Hepatocyte (in vitro differentiated cells): ENCODE data around the gene ZFYVE28. TPM values are rescaled to one million over a fixed set of nuclear protein-coding genes. Genes with fewer than 3 reads are reported as not detected.

Experiments used
- DNase-seq: peaks from one replicate; pipeline ENCODE4 v3.0.0-alpha.2; 2016; ENCODE audit warnings: low spot score
- H2AFZ ChIP-seq: fragments of 200-600 bp; sonication (generic); 2 replicates; pipeline ENCODE4 v1.6.0; 2016; ENCODE audit warnings: antibody characterized with exemption, mild to moderate bottlenecking
- H3K27ac ChIP-seq: fragments of 200-600 bp; sonication (generic); 2 replicates; pipeline ENCODE4 v1.5.1; 2016; ENCODE audit warnings: mild to moderate bottlenecking
- H3K27me3 ChIP-seq: fragments of 200-600 bp; sonication (generic); 2 replicates; pipeline ENCODE4 v1.6.1; 2016
- H3K36me3 ChIP-seq: fragments of 200-600 bp; sonication (generic); replicated peaks from 2 replicates; pipeline ENCODE4 v1.5.1; 2016; ENCODE audit warnings: low read depth; ENCODE audit not compliant: insufficient read depth
- H3K4me1 ChIP-seq: fragments of 200-600 bp; sonication (generic); 2 replicates; pipeline ENCODE4 v1.5.1; 2016; ENCODE audit warnings: mild to moderate bottlenecking, moderate library complexity; ENCODE audit not compliant: insufficient read depth
- H3K4me2 ChIP-seq: fragments of 200-600 bp; sonication (generic); 2 replicates; pipeline ENCODE4 v1.6.0; 2016
- H3K4me3 ChIP-seq: fragments of 200-600 bp; sonication (generic); 2 replicates; pipeline ENCODE4 v1.5.1; 2016; ENCODE audit warnings: mild to moderate bottlenecking
- H3K79me2 ChIP-seq: fragments of 200-600 bp; sonication (generic); 2 replicates; pipeline ENCODE4 v1.6.0; 2017; ENCODE audit warnings: mild to moderate bottlenecking
- H3K9me2 ChIP-seq: fragments of 200-600 bp; sonication (generic); replicated peaks from 2 replicates; pipeline ENCODE4 v1.6.0; 2017; ENCODE audit warnings: mild to moderate bottlenecking; ENCODE audit not compliant: insufficient read depth
- H3K9me3 ChIP-seq: fragments of 200-600 bp; sonication (generic); 2 replicates; pipeline ENCODE4 v1.5.1; 2016; ENCODE audit warnings: low read depth, mild to moderate bottlenecking
- H4K20me1 ChIP-seq: fragments of 200-600 bp; sonication (generic); 2 replicates; pipeline ENCODE4 v1.6.0; 2016; ENCODE audit warnings: mild to moderate bottlenecking; ENCODE audit not compliant: insufficient read depth, poor library complexity, severe bottlenecking
- EZH2 ChIP-seq: fragments of 200-600 bp; sonication (generic); IDR thresholded peaks from 2 replicates; pipeline ENCODE4 v1.6.1; 2016; ENCODE audit warnings: antibody characterized with exemption, mild to moderate bottlenecking, borderline replicate concordance
- EZH2phosphoT487 ChIP-seq: fragments of 200-600 bp; sonication (generic); IDR thresholded peaks from one replicate; pipeline ENCODE4 v1.6.1; 2018; ENCODE audit warnings: antibody characterized with exemption, mild to moderate bottlenecking, low read depth, moderate library complexity; ENCODE audit not compliant: unreplicated experiment, severe bottlenecking
- WGBS: methylation state at CpG from one replicate; pipeline ENCODE4 v1.1.6; 2016; ENCODE audit warnings: low lambda C conversion rate; ENCODE audit errors: missing lambda C conversion rate; 5-methylcytosine and 5-hydroxymethylcytosine counted together
- polyA plus RNA-seq: library from polyadenylated mRNA; unstranded; fragments of >200 nt; fragmentation: Nextera tagmentation; extraction: Ambion mirVana; gene quantifications from 2 replicates; pipeline ENCODE4 v1.2.1, GENCODE V29; 2016
- total RNA-seq: library from RNA; depleted of rRNA; stranded (reverse); fragments of >200 nt; gene quantifications from 2 replicates; pipeline ENCODE4 v1.2.3, GENCODE V29; 2014
- TF ChIP-seq, protein P1 (sequence below): fragments of 200-600 bp; sonication (generic); IDR thresholded peaks from 2 replicates; pipeline ENCODE4 v1.5.1; 2016; ENCODE audit warnings: antibody characterized with exemption, mild to moderate bottlenecking; ENCODE audit not compliant: poor library complexity

ZFYVE28 gene
- total and polyA plus RNA-seq, 2 experiments from 2014 or later, result 2.2 to 3.4 TPM

DNA sequence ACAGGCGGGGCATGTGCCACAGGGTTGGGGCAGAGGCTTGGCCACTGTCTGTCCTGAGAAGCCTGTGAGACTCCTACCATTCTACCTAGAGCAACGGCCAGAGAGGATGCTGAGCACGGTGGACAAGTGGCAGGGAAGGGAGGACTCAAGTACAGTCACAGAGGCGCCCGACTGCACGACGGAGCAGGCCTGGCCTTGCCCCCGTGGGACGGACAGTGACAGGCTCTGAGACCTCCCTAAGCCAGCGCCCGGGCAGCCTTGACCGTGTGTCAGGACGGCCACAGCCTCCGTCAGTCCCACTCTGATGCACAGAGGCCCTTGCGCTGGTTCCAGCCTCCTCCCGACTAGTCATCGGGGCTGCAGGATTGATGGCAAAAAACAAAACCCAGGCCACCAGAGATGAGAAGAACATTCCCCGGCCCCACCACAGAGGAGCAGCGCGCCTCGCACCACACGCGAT lies 119.9 kb downstream of the ZFYVE28 start:
- Histone ChIP-seq H3K27ac (no peak overlapping the region), H3K4me1 (no peaks in the 10 kb centered on the region)
- 87% methylated on average over 21 of the region's 23 CpGs for WGBS

DNA sequence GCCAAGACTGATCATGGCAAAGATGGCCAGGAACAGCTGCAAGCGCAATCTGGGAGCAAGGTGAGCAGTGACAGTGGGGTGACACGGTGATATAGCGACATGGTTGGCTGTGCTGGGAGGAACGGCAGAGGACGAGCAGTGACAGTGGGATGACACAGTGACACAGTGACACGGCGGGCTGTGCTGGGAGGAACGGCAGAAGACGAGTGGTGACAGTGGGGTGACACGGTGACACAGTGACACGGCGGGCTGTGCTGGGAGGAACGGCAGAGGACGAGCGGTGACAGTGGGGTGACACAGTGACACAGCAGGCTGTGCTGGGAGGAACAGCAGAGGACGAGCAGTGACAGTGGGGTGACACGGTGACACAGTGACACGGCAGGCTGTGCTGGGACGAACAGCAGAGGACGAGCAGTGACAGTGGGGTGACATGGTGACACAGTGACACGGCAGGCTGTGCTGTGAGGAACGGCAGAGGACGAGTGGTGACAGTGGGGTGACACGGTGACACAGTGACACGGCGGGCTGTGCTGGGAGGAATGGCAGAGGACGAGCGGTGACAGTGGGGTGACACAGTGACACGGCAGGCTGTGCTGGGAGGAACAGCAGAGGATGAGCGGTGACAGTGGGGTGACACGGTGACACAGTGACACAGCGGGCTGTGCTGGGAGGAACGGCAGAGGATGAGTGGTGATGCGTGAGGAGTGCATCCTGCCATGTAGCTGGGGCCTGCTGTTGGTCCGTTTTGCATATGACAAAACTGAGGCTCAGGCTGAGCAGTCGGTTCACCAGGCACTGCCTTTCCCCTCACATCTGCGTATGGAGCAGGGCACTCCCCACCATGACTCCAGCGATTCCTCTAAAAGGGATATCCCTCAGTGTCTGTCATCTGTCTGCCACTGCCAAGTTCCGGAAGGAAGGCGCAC lies 120.6 kb downstream of the ZFYVE28 start:
- no peaks in the 10 kb centered on the region for H3K9me3 ChIP-seq

More for the DNA sequence above, 119.9 kb downstream of the ZFYVE28 start:
- H3K27me3 ChIP-seq, result no peaks in the 10 kb centered on the region
- H3K79me2 ChIP-seq, result no peaks in the 10 kb centered on the region
- H2AFZ ChIP-seq, result no peak overlapping the region
- H3K36me3 ChIP-seq, result no peaks in the 10 kb centered on the region
- no peak overlapping the region for H3K4me3 ChIP-seq
- no peaks in the 10 kb centered on the region for H3K9me3 ChIP-seq
- TF ChIP-seq, protein P1, sequence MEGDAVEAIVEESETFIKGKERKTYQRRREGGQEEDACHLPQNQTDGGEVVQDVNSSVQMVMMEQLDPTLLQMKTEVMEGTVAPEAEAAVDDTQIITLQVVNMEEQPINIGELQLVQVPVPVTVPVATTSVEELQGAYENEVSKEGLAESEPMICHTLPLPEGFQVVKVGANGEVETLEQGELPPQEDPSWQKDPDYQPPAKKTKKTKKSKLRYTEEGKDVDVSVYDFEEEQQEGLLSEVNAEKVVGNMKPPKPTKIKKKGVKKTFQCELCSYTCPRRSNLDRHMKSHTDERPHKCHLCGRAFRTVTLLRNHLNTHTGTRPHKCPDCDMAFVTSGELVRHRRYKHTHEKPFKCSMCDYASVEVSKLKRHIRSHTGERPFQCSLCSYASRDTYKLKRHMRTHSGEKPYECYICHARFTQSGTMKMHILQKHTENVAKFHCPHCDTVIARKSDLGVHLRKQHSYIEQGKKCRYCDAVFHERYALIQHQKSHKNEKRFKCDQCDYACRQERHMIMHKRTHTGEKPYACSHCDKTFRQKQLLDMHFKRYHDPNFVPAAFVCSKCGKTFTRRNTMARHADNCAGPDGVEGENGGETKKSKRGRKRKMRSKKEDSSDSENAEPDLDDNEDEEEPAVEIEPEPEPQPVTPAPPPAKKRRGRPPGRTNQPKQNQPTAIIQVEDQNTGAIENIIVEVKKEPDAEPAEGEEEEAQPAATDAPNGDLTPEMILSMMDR, result no peak
- no peak for TF ChIP-seq EZH2
- H4K20me1 ChIP-seq, result no peaks in the 10 kb centered on the region
- no peak overlapping the region for H3K4me2 ChIP-seq
- no peaks in the 10 kb centered on the region for H3K9me2 ChIP-seq
- DNase-seq, result no peak

DNA sequence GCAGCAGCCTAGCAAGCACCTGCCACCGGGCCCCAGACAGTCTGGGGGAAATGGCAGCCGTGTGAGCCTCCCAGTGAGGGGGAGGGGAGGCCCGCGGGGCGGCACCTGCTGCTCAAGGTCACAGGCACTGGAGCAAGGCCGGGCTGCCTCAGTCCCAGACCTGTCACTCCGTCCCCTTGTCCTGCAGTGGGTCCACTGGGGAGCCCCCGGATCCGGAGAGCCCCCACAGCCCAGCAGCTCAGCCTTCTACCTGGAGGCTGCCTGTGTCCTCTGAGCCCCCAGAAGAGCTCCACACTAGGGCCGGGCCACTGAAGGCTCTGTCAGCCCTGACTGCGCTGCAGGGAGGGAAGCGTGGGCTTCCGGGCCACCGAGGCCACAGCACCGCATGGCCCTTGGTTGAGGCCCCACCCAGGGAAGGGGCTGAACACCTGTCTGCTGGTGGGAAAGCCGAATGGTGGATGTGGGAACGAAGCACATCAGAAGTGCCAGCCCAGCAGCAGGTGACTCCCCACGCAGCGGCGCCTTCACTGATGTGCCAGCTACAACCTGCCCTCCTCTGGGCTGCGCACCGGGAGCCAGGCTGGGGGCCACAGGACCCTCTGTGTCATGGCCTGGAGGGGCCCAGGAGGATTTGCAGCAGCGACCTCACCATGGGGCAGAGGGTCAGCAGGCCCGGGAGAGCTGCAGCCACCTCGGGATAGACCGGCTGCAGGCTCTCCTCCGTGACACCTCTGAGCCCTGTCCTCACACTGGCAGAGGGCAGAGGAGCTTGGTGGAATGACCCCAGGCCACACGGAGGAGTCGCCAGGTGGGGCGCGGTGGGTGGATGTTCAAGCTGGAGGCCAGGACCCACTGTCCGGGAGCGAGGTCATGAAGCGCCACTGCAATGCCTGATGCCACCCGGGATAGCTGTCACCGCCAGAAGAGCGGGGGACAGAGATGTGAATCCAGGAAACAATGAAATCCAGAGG lies 121.5 kb downstream of the ZFYVE28 start:
- Histone ChIP-seq H3K4me3 (no peak overlapping the region), H3K4me1 (no peaks in the 10 kb centered on the region), H3K27ac (no peak overlapping the region), H3K27me3 (no peaks in the 10 kb centered on the region), H3K4me2 (no peak overlapping the region), H3K9me3 (no peaks in the 10 kb centered on the region), H4K20me1 (no peaks in the 10 kb centered on the region), H3K36me3 (no peaks in the 10 kb centered on the region), H3K9me2 (no peaks in the 10 kb centered on the region), H2AFZ (no peak overlapping the region), H3K79me2 (no peaks in the 10 kb centered on the region)
- WGBS, result 89% methylated on average over 35 of the region's 37 CpGs
- peak; percentile 9 for DNase-seq
- TF ChIP-seq EZH2phosphoT487, result no peak

More for the DNA sequence above, 120.6 kb downstream of the ZFYVE28 start:
- no peak overlapping the region for H3K27ac ChIP-seq
- H3K4me3 ChIP-seq, result no peak overlapping the region
- no peaks in the 10 kb centered on the region for H3K4me1 ChIP-seq
- no peaks in the 10 kb centered on the region for H3K27me3 ChIP-seq
- DNase-seq, result no peak
- TF ChIP-seq, protein P1, result no peak
- no peak for TF ChIP-seq EZH2
- TF ChIP-seq EZH2phosphoT487, result no peak
- H2AFZ ChIP-seq, result no peak overlapping the region
- no peaks in the 10 kb centered on the region for H3K9me2 ChIP-seq
- no peak overlapping the region for H3K4me2 ChIP-seq
- H3K36me3 ChIP-seq, result no peaks in the 10 kb centered on the region
- 94% methylated on average over 29 of the region's 40 CpGs for WGBS
- no peaks in the 10 kb centered on the region for H4K20me1 ChIP-seq
- no peaks in the 10 kb centered on the region for H3K79me2 ChIP-seq
